Smooth muscle cell (in vitro differentiated cells): Measurements from ENCODE around the gene ENO4. TPM values are rescaled to one million over a fixed set of nuclear protein-coding genes. Genes with fewer than 3 reads are reported as not detected.

Experiments used
- DNase-seq: peaks from one replicate; lab custom pipeline; 2025; ENCODE audit not compliant: unreplicated experiment; lab: John Stamatoyannopoulos, UW
- H2AFZ ChIP-seq: fragments of 200-600 bp; sonication (generic); 2 replicates; pipeline ENCODE4 v1.6.0; 2016; ENCODE audit warnings: antibody characterized with exemption, low read depth, mild to moderate bottlenecking
- H3F3A ChIP-seq: fragments of 200-600 bp; sonication (generic); 2 replicates; pipeline ENCODE4 v1.6.0; 2017; ENCODE audit warnings: antibody characterized with exemption, low read depth
- H3K27ac ChIP-seq: fragments of 200-600 bp; sonication (generic); 2 replicates; pipeline ENCODE4 v1.5.1; 2016; ENCODE audit warnings: low read depth, mild to moderate bottlenecking
- H3K27me3 ChIP-seq: fragments of 200-600 bp; sonication (generic); 2 replicates; pipeline ENCODE4 v1.6.1; 2016; ENCODE audit warnings: low read depth, mild to moderate bottlenecking
- H3K36me3 ChIP-seq: fragments of 200-600 bp; sonication (generic); 2 replicates; pipeline ENCODE4 v1.5.1; 2016; ENCODE audit warnings: low read depth
- H3K4me1 ChIP-seq: fragments of 200-600 bp; sonication (generic); 2 replicates; pipeline ENCODE4 v1.5.1; 2016; ENCODE audit warnings: low read depth
- H3K4me2 ChIP-seq: fragments of 200-600 bp; sonication (generic); 2 replicates; pipeline ENCODE4 v1.6.0; 2016; ENCODE audit warnings: mild to moderate bottlenecking
- H3K4me3 ChIP-seq: fragments of 200-600 bp; sonication (generic); 2 replicates; pipeline ENCODE4 v1.5.1; 2016; ENCODE audit warnings: mild to moderate bottlenecking
- H3K79me2 ChIP-seq: fragments of 200-600 bp; sonication (generic); 2 replicates; pipeline ENCODE4 v1.6.0; 2016; ENCODE audit warnings: low read depth, mild to moderate bottlenecking
- H3K9ac ChIP-seq: fragments of 200-600 bp; sonication (generic); 2 replicates; pipeline ENCODE4 v1.6.0; 2016; ENCODE audit warnings: low read depth
- H3K9me3 ChIP-seq: fragments of 200-600 bp; sonication (generic); replicated peaks from 2 replicates; pipeline ENCODE4 v1.5.1; 2016; ENCODE audit warnings: low read depth
- H4K20me1 ChIP-seq: fragments of 200-600 bp; sonication (generic); 2 replicates; pipeline ENCODE4 v1.6.0; 2016; ENCODE audit warnings: low read depth
- CTCF ChIP-seq: fragments of 200-600 bp; sonication (generic); IDR thresholded peaks from 2 replicates; pipeline ENCODE4 v1.5.1; 2017; ENCODE audit warnings: borderline replicate concordance, mild to moderate bottlenecking, antibody characterized with exemption; ENCODE audit not compliant: insufficient read depth, poor library complexity, severe bottlenecking
- WGBS: methylation state at CpG from one replicate; pipeline ENCODE4 v1.1.7; 2016; ENCODE audit warnings: low lambda C conversion rate; 5-methylcytosine and 5-hydroxymethylcytosine counted together
- polyA plus RNA-seq: library from polyadenylated mRNA; unstranded; fragments of >200 nt; fragmentation: Nextera tagmentation; extraction: Ambion mirVana; gene quantifications from 2 replicates; pipeline ENCODE4 v1.2.1, GENCODE V29; 2016
- total RNA-seq: library from RNA; depleted of rRNA; stranded (reverse); fragments of >200 nt; gene quantifications from 2 replicates; pipeline ENCODE4 v1.2.3, GENCODE V29; 2014

Gene ENO4
- total and polyA plus RNA-seq, 2 experiments from 2014 or later: 0.54 to 1.3 TPM

- H3K27ac ChIP-seq: no peak overlapping the region
- H3F3A ChIP-seq: no peaks in the 10 kb centered on the region
- 79% methylated on average over 6 of the region's 6 CpGs for WGBS
- H3K9ac ChIP-seq: no peak overlapping the region
- no peak for DNase-seq
- no peak for TF ChIP-seq CTCF
- H3K4me3 ChIP-seq: no peak overlapping the region
- no peaks in the 10 kb centered on the region for H3K79me2 ChIP-seq
- H3K4me2 ChIP-seq: no peak overlapping the region
- no peaks in the 10 kb centered on the region for H3K36me3 ChIP-seq
- H3K9me3 ChIP-seq: no peaks in the 10 kb centered on the region
- H3K4me1 ChIP-seq: peaks cover 40% of the 10 kb centered on the region
- H2AFZ ChIP-seq: no peak overlapping the region
- no peaks in the 10 kb centered on the region for H4K20me1 ChIP-seq
- peaks cover 18% of the 10 kb centered on the region for H3K27me3 ChIP-seq
Measured at GRCh38 chr10:116840389-116841075, 8.8 kb upstream of the ENO4 start.

DNA sequence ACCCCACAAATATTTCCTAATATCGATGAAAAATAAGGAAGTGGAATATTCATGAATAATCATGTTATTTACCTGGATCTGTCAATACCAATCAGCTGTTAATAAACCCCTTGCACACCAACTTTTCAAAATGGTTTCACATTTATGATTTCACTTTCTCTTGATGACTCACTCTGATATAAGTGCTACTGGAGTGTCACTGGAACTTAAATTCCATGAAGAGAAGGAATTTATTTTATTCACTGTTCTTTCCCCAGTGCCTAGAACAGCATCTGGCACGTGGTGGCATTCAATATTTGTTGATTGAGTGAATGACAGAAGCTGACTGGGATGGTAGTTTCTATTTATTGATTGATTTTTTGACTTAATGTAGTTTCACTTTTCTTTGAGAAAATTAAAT is 3.5 kb upstream of the ENO4 start:
- H3K36me3 ChIP-seq: no peaks in the 10 kb centered on the region
- H3K4me3 ChIP-seq: no peak overlapping the region
- no peak for DNase-seq

GRCh38 chr10:116848032-116848943 is 1.0 kb upstream of the ENO4 start:
- 74% methylated on average over 17 of the region's 17 CpGs for WGBS
- no peaks in the 10 kb centered on the region for H3K27me3 ChIP-seq
- no peaks in the 10 kb centered on the region for H3K36me3 ChIP-seq
- no peaks in the 10 kb centered on the region for H3F3A ChIP-seq
- H3K79me2 ChIP-seq: no peaks in the 10 kb centered on the region
- H2AFZ ChIP-seq: peak overlapping the region; percentile 96
- no peak for DNase-seq
- TF ChIP-seq CTCF: no peak
- no peaks in the 10 kb centered on the region for H3K9me3 ChIP-seq
- peak overlapping the region; percentile 79 for H3K9ac ChIP-seq
- no peaks in the 10 kb centered on the region for H4K20me1 ChIP-seq
- no peak overlapping the region for H3K27ac ChIP-seq
- peak overlapping the region; percentile 58 for H3K4me3 ChIP-seq
- H3K4me2 ChIP-seq: peak overlapping the region; percentile 94
- H3K4me1 ChIP-seq: peaks cover 7% of the 10 kb centered on the region

More for the DNA sequence above, 3.5 kb upstream of the ENO4 start:
- Histone ChIP-seq H3K79me2 (no peaks in the 10 kb centered on the region), H3K27ac (no peak overlapping the region), H2AFZ (no peak overlapping the region), H3F3A (no peaks in the 10 kb centered on the region), H3K27me3 (no peaks in the 10 kb centered on the region), H4K20me1 (no peaks in the 10 kb centered on the region), H3K4me1 (peaks cover 9% of the 10 kb centered on the region), H3K9ac (no peak overlapping the region), H3K9me3 (no peaks in the 10 kb centered on the region), H3K4me2 (no peak overlapping the region)
- no peak for TF ChIP-seq CTCF
- WGBS: 74% methylated on average over 2 of the region's 2 CpGs
